Parathyroid adenoma (tissue), 2 donors: ENCODE results near the gene BET1.

Source experiments
- H2AFZ ChIP-seq: fragments of 300-600 bp; sonication (generic); one replicate; pipeline ENCODE4 v1.7.0; 2017; ENCODE audit warnings: antibody characterized with exemption, mild to moderate bottlenecking
- H3K27ac ChIP-seq: fragments of 300-600 bp; sonication (generic); one replicate; pipeline ENCODE4 v1.7.0; 2017
- H3K27me3 ChIP-seq: fragments of 300-600 bp; sonication (generic); one replicate; pipeline ENCODE4 v1.7.0; 2017; ENCODE audit warnings: low read length; ENCODE audit not compliant: control insufficient read depth, insufficient read depth
- H3K36me3 ChIP-seq: fragments of 300-600 bp; sonication (generic); one replicate; pipeline ENCODE4 v1.7.0; 2017; ENCODE audit warnings: low read length; ENCODE audit not compliant: control insufficient read depth, insufficient read depth
- H3K4me1 ChIP-seq: fragments of 300-600 bp; sonication (generic); one replicate; pipeline ENCODE4 v1.7.0; 2017; ENCODE audit warnings: control low read depth
- H3K4me2 ChIP-seq: fragments of 300-600 bp; sonication (generic); one replicate; pipeline ENCODE4 v1.7.0; 2017; ENCODE audit warnings: low read length
- H3K4me3 ChIP-seq: fragments of 300-600 bp; sonication (generic); one replicate; pipeline ENCODE4 v1.7.0; 2017; ENCODE audit warnings: low read depth, low read length
- H3K79me2 ChIP-seq: fragments of 300-600 bp; sonication (generic); one replicate; pipeline ENCODE4 v1.7.0; 2017; ENCODE audit warnings: control low read depth
- H3K9ac ChIP-seq: fragments of 300-600 bp; sonication (generic); one replicate; pipeline ENCODE4 v1.7.0; 2017; ENCODE audit warnings: mild to moderate bottlenecking
- H3K9me3 ChIP-seq: fragments of 300-600 bp; sonication (generic); one replicate; pipeline ENCODE4 v1.7.0; 2017; ENCODE audit warnings: low read length; ENCODE audit not compliant: control insufficient read depth
- CTCF ChIP-seq: fragments of 300-600 bp; sonication (generic); IDR thresholded peaks from one replicate; pipeline ENCODE4 v1.7.0; 2017; ENCODE audit warnings: antibody characterized with exemption, mild to moderate bottlenecking
- donor health status: primary hyperparathyroidism.

BET1 gene

GRCh38 chr7:94043299-94043698, 39.1 kb upstream of the BET1 start:
- Histone ChIP-seq H3K27ac (no peak overlapping the region), H3K36me3 (no peaks in the 10 kb centered on the region), H3K4me1 (no peaks in the 10 kb centered on the region), H3K4me2 (no peak overlapping the region), H2AFZ (no peak overlapping the region), H3K4me3 (no peak overlapping the region), H3K9me3 (no peaks in the 10 kb centered on the region), H3K9ac (no peak overlapping the region), H3K79me2 (no peaks in the 10 kb centered on the region), H3K27me3 (no peaks in the 10 kb centered on the region)
- TF ChIP-seq CTCF = no peak

- Histone ChIP-seq H3K9ac (no peak overlapping the region), H3K4me3 (no peak overlapping the region), H2AFZ (no peak overlapping the region), H3K27ac (no peak overlapping the region), H3K9me3 (no peaks in the 10 kb centered on the region), H3K27me3 (no peaks in the 10 kb centered on the region), H3K36me3 (no peaks in the 10 kb centered on the region), H3K79me2 (no peaks in the 10 kb centered on the region), H3K4me1 (no peaks in the 10 kb centered on the region), H3K4me2 (no peak overlapping the region)
- TF ChIP-seq CTCF = no peak
Measured at GRCh38 chr7:94042381-94042780, 38.2 kb upstream of the BET1 start.

GRCh38 chr7:94041529-94041928, 37.4 kb upstream of the BET1 start:
- no peaks in the 10 kb centered on the region for H3K79me2 ChIP-seq
- no peaks in the 10 kb centered on the region for H3K27me3 ChIP-seq
- H3K4me3 ChIP-seq = no peak overlapping the region
- H3K4me1 ChIP-seq = no peaks in the 10 kb centered on the region
- H3K27ac ChIP-seq = no peak overlapping the region
- TF ChIP-seq CTCF = no peak
- no peaks in the 10 kb centered on the region for H3K9me3 ChIP-seq
- no peak overlapping the region for H3K9ac ChIP-seq
- H3K4me2 ChIP-seq = no peak overlapping the region
- no peak overlapping the region for H2AFZ ChIP-seq
- no peaks in the 10 kb centered on the region for H3K36me3 ChIP-seq

GRCh38 chr7:94040254-94040653, 36.1 kb upstream of the BET1 start:
- TF ChIP-seq CTCF = no peak
- Histone ChIP-seq H3K36me3 (no peaks in the 10 kb centered on the region), H3K9ac (no peak overlapping the region), H3K4me2 (no peak overlapping the region), H2AFZ (no peak overlapping the region), H3K4me3 (no peak overlapping the region), H3K9me3 (no peaks in the 10 kb centered on the region), H3K27ac (no peak overlapping the region), H3K4me1 (no peaks in the 10 kb centered on the region), H3K27me3 (no peaks in the 10 kb centered on the region), H3K79me2 (no peaks in the 10 kb centered on the region)

GRCh38 chr7:94039368-94040035, 35.3 kb upstream of the BET1 start:
- Histone ChIP-seq H3K27me3 (no peaks in the 10 kb centered on the region), H3K79me2 (no peaks in the 10 kb centered on the region), H3K4me3 (no peak overlapping the region), H3K4me2 (no peak overlapping the region), H2AFZ (no peak overlapping the region), H3K9me3 (no peaks in the 10 kb centered on the region), H3K27ac (no peak overlapping the region), H3K9ac (no peak overlapping the region), H3K4me1 (no peaks in the 10 kb centered on the region), H3K36me3 (no peaks in the 10 kb centered on the region)
- TF ChIP-seq CTCF = no peak
